ENCODE measurements around the gene SASH1. TPM values are rescaled to one million over a fixed set of nuclear protein-coding genes. Genes with fewer than 3 reads are reported as not detected.

Gene SASH1
- total and polyA plus RNA-seq, 5 donors = 14.1 to 33.2 (median 29.0) TPM

- Histone ChIP-seq H3K4me3 (ENCODE audit: low read length) (no peak overlapping the region), H3K4me1 (ENCODE audit: control insufficient read depth, insufficient read depth, low read length) (peaks cover 1% of the 10 kb centered on the region), H3K9me3 (ENCODE audit: control insufficient read depth, low read length) (no peaks in the 10 kb centered on the region), H3K27me3 (ENCODE audit: control insufficient read depth, insufficient read depth) (no peaks in the 10 kb centered on the region), H3K27ac (ENCODE audit: low read length) (no peak overlapping the region)
- intact Hi-C loops (cut with DNase I) = no loop called here
- no peak for ATAC-seq
- no peak for DNase-seq
- 80% methylated on average over 6 of the region's 6 CpGs for WGBS
Measured at GRCh38 chr6:148595550-148595949, 252.9 kb downstream of the SASH1 start.

GRCh38 chr6:148596891-148597455 lies 254.3 kb downstream of the SASH1 start:
- no peaks in the 10 kb centered on the region for H3K9me3 ChIP-seq (ENCODE audit: control insufficient read depth, low read length)
- no peaks in the 10 kb centered on the region for H3K27me3 ChIP-seq (ENCODE audit: control insufficient read depth, insufficient read depth)
- ATAC-seq (no peak), DNase-seq (no peak)
- H3K4me1 ChIP-seq (ENCODE audit: control insufficient read depth, insufficient read depth, low read length) = peaks cover 1% of the 10 kb centered on the region
- no peak overlapping the region for H3K27ac ChIP-seq (ENCODE audit: low read length)
- H3K4me3 ChIP-seq (ENCODE audit: low read length) = no peak overlapping the region
- 84% methylated on average over 3 of the region's 3 CpGs for WGBS
- intact Hi-C loops (cut with DNase I) = no loop called here

DNA sequence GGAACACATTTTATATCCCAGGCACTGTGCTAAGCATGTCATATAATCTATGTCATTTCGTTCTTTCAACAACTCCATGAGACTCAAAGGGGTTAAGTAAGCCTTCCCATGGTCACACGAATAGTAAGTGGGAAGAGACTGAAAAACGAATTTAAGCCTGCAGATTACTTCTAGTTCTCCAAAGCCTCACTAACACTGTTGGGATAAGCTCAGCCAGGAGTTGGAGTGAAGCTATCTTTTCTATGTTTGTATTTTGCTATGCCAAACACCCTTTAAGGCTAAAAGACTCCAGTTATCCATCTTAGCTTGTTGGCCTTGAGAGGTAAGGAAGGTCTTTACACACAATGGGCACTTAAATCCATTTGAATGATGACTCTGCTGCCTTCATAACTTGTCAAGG lies 256.1 kb downstream of the SASH1 start:
- intact Hi-C loops (cut with DNase I) = no loop called here
- ATAC-seq (peak in 1 of 2 donors; percentile 24), DNase-seq (no peak)
- no peak overlapping the region for H3K27ac ChIP-seq (ENCODE audit: low read length)
- no peaks in the 10 kb centered on the region for H3K27me3 ChIP-seq (ENCODE audit: control insufficient read depth, insufficient read depth)
- H3K9me3 ChIP-seq (ENCODE audit: control insufficient read depth, low read length) = no peaks in the 10 kb centered on the region
- 34% methylated on average over 3 of the region's 3 CpGs for WGBS
- peaks cover 1% of the 10 kb centered on the region for H3K4me1 ChIP-seq (ENCODE audit: control insufficient read depth, insufficient read depth, low read length)
- H3K4me3 ChIP-seq (ENCODE audit: low read length) = no peak overlapping the region

GRCh38 chr6:148599967-148600426 lies 257.4 kb downstream of the SASH1 start:
- Histone ChIP-seq H3K9me3 (ENCODE audit: control insufficient read depth, low read length) (no peaks in the 10 kb centered on the region), H3K27me3 (ENCODE audit: control insufficient read depth, insufficient read depth) (no peaks in the 10 kb centered on the region), H3K27ac (ENCODE audit: low read length) (no peak overlapping the region), H3K4me3 (ENCODE audit: low read length) (no peak overlapping the region), H3K4me1 (ENCODE audit: control insufficient read depth, insufficient read depth, low read length) (peaks cover 1% of the 10 kb centered on the region)
- WGBS = 66% methylated on average over 7 of the region's 7 CpGs
- no peak for ATAC-seq
- DNase-seq = no peak
- intact Hi-C loops (cut with DNase I) = no loop called here
